GM12865 (cell line): ENCODE data around the gene ARR3.

Experiments
- DNase-seq: peaks from one replicate; pipeline ENCODE4 v3.0.0; 2010; ENCODE audit warnings: low read depth
- H3K4me3 ChIP-seq: 2 replicates; pipeline ENCODE4 v1.5.1; 2011; ENCODE audit warnings: mild to moderate bottlenecking, low read depth, low read length, control low read depth
- CTCF ChIP-seq: IDR thresholded peaks from 2 replicates; pipeline ENCODE4 v1.5.1; 2011; ENCODE audit warnings: low read length, control low read depth, low read depth, inconsistent platforms; ENCODE audit not compliant: insufficient read depth; ENCODE audit errors: missing control alignments

Gene ARR3

GRCh38 chrX:70268034-70268433, at the start of gene ARR3:
TSS of gene ARR3 (plus strand) at chrX:70268334. CDS start at chrX:70269386, 1,052 bp downstream.
- no peak for DNase-seq
- H3K4me3 ChIP-seq: no peak within 1 kb of the TSS

GRCh38 chrX:70219938-70220764, 48.0 kb upstream of the ARR3 start:
- TF ChIP-seq CTCF: no peak
- no peak for DNase-seq
- H3K4me3 ChIP-seq: no peak overlapping the region

More at GRCh38 chrX:70268034-70268433, at the start of gene ARR3:
- no peak for TF ChIP-seq CTCF

GRCh38 chrX:70226048-70226447, 42.1 kb upstream of the ARR3 start:
- no peak overlapping the region for H3K4me3 ChIP-seq
- DNase-seq: no peak
- TF ChIP-seq CTCF: no peak

- no peak for TF ChIP-seq CTCF
- no peak for DNase-seq
- no peak overlapping the region for H3K4me3 ChIP-seq
Measured at GRCh38 chrX:70226687-70227086, 41.4 kb upstream of the ARR3 start.

GRCh38 chrX:70231666-70232065, 36.5 kb upstream of the ARR3 start:
- DNase-seq: no peak
- TF ChIP-seq CTCF: no peak
- no peak overlapping the region for H3K4me3 ChIP-seq

GRCh38 chrX:70234355-70234754, 33.8 kb upstream of the ARR3 start, which contains the start of gene AWAT1:
TSS of gene AWAT1 (plus strand) at chrX:70234655. CDS start at chrX:70234696, 41 bp downstream.
- H3K4me3 ChIP-seq: no peak within 1 kb of the TSS
- DNase-seq: no peak
- TF ChIP-seq CTCF: no peak
